Measurements from ENCODE around the gene AUTS2.

AUTS2 gene

DNA sequence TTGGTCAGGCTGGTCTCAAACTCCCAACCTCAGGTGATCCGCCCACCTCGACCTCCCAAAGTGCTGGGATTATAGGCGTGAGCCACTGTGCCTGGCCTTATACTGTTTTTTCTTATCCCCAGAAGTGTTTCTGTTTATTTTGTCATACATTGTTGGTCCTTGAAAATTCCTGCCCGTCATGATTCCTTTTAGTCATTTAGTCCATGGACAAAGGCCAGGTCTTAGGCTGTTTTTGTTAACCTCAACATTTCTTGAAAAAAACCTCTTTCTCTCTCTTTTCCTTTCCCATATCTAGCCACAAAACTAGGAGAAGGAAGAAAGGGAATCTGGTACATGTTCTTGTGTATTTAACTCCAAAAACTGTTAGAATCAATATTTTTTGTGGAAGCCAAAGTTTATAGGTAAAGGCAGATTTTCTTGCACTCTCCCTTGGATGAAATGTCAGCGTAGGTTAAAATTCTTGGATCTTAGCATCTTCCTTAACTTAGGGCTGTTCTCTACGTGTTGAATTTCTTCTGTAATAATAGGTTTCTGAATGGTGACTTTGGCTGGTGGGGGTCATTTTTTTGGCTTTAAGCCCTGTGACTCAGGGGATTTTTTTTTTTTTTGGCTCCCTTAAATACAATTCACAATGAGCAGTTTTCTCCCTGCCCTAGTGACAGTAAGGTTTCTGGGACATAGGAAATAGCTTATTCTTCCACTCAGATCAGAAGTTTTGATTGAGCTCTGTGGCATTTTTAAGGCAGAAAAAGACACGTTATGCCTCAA is 500.8 kb downstream of the AUTS2 start:
- TF ChIP-seq, protein P1, sequence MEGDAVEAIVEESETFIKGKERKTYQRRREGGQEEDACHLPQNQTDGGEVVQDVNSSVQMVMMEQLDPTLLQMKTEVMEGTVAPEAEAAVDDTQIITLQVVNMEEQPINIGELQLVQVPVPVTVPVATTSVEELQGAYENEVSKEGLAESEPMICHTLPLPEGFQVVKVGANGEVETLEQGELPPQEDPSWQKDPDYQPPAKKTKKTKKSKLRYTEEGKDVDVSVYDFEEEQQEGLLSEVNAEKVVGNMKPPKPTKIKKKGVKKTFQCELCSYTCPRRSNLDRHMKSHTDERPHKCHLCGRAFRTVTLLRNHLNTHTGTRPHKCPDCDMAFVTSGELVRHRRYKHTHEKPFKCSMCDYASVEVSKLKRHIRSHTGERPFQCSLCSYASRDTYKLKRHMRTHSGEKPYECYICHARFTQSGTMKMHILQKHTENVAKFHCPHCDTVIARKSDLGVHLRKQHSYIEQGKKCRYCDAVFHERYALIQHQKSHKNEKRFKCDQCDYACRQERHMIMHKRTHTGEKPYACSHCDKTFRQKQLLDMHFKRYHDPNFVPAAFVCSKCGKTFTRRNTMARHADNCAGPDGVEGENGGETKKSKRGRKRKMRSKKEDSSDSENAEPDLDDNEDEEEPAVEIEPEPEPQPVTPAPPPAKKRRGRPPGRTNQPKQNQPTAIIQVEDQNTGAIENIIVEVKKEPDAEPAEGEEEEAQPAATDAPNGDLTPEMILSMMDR (IDR thresholded peaks at IDR 0.05), result no peak

GRCh38 chr7:70104243-70104642 is 506.0 kb downstream of the AUTS2 start:
- TF ChIP-seq, protein P1 (IDR thresholded peaks at IDR 0.05), result no peak

GRCh38 chr7:70113078-70113477 is 514.8 kb downstream of the AUTS2 start:
- TF ChIP-seq, protein P1 (IDR thresholded peaks at IDR 0.05), result no peak

GRCh38 chr7:70113536-70113935 is 515.3 kb downstream of the AUTS2 start:
- TF ChIP-seq, protein P1 (IDR thresholded peaks at IDR 0.05), result no peak

DNA sequence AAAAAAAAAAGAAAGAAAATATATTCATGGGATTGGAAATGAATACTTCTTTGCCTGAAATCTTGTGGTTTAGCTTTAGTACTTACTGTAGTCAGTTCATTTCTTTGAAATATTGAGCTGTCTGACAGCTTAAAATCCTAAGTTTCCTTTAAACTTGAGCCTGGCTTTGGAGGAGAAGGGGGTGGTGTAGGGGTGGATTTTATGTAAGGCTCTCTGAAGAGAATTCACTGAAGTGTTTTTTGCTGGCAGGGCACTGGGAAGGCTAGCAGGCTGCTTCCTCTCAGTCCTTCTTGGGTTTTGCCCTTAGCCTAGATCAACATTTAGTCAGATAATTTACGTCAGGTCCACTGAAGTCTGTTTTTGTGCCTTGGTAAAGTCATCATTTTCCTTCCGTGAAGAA is 516.5 kb downstream of the AUTS2 start:
- TF ChIP-seq, protein P1 (IDR thresholded peaks at IDR 0.05), result no peak

GRCh38 chr7:70116244-70116643 is 518.0 kb downstream of the AUTS2 start:
- TF ChIP-seq, protein P1 (IDR thresholded peaks at IDR 0.05), result no peak

DNA sequence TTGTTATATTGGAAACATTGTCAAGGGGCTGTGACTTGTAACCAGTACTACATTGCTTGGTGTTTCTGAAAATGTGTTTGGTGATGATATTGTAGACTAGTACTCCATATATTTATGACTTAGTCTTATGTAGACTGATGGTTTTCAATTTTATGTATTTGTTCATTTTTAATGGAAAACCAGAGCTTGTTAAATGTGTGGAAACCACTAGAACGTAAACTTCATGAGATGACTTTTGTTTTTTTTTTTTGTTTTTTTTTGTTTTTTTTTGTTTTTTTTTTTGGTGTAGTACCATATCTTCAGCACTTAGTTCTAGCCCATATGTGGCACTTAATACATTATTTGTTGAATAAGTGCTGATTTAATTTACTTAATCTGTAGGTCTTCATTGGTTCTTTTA is 518.6 kb downstream of the AUTS2 start:
- TF ChIP-seq, protein P1 (IDR thresholded peaks at IDR 0.05), result no peak

DNA sequence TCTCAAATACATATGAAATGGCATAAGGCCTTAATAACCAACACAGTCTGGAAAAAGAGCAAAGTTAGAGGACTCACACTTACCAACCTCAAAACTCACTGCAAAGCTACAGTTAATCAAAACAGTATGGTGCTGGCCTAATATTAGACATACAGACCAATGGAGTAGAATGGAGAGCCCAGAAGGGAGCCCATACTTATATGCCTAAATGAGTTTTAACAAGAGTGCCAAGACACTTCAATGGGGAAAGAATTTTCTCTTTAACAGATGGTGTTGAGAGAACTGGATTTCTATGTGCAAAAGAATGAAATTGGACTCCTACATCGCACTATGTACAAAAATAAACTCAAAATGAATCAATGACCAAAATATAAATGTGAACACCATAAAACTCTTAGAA is 522.6 kb downstream of the AUTS2 start:
- TF ChIP-seq, protein P1 (IDR thresholded peaks at IDR 0.05), result no peak

Measured in LNCAP (cell line).